ENCODE results near the gene TIMM23. TPM values are rescaled to one million over a fixed set of nuclear protein-coding genes. Genes with fewer than 3 reads are reported as not detected.
A peak's percentile ranks its signal among the peaks of the same experiment; 100 is the strongest.
"Not testable (repeated sequence)": the region's sequence is repeated elsewhere in the genome, so short reads cannot be mapped to it uniquely, and the experiment has no call there.

The TIMM23 gene, protein sequence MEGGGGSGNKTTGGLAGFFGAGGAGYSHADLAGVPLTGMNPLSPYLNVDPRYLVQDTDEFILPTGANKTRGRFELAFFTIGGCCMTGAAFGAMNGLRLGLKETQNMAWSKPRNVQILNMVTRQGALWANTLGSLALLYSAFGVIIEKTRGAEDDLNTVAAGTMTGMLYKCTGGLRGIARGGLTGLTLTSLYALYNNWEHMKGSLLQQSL
- total RNA-seq (10 to 100 TPM; 21.0 to 58.1 (median 25.7) TPM), polyA plus RNA-seq (10 to 100 TPM; 57.6 to 61.7 TPM), total RNA-seq (14.7 reads per million, percentile 44 among the genes with 10 or more reads in this experiment)

DNA sequence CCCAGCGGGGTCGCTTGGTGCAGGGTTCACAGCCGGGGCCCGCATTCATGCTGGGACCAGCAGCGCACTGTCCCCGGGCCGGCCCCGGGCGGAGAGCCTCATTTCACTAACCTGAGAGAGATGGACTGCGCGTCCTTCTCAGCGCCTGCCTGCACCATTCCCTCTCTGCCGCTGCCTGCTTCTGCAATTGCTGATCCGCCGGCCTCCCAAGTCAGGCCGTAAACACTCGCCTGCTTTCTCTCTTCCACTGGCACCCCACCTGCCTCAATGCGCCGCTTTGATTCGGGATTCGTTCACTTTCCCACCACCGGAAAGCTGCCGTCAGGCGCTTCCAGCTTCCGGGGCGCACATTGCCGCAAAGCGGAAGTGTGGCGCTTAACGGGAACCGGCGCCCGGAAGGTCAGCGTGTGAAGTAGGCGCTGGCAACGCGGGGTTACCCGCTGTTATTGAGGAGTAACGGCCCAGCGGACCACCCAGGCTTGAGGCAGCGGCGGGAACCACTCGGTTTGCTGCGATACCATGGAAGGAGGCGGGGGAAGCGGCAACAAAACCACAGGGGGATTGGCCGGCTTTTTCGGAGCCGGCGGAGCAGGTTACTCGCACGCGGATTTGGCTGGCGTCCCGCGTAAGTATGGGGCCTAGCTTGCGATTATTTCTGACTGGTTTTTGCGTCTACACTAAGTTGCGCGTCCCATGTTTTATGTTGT is at the start of gene TIMM23:
Gene TIMM23, plus strand, starts transcription at position 384 of the 707 bp plus-strand sequence. Its CDS starts 136 bp downstream, at position 520.
- H3K9me3 Mint-ChIP-seq; H3K27me3 ChIP-seq (ENCODE audit: control insufficient read depth in 2 of 2, insufficient read depth in 2 of 2, low read length in 2 of 2); CTCF ChIA-PET; H3K36me3 ChIP-seq (ENCODE audit: control insufficient read depth in 2 of 3, insufficient read depth in 3 of 3, low read length in 3 of 3); H3K36me3 Mint-ChIP-seq; H3K27me3 Mint-ChIP-seq; POLR2A ChIA-PET; H3K9me3 ChIP-seq (ENCODE audit: control insufficient read depth in 2 of 3, low read length in 3 of 3): not testable (repeated sequence)
- peak; percentile 95 for ATAC-seq
- Histone ChIP-seq H3K27ac (ENCODE audit: low read depth, low read length) (peak within 1 kb of the TSS; percentile 75), H3K4me1 (ENCODE audit: control insufficient read depth in 2 of 2, insufficient read depth in 2 of 2, low read length in 2 of 2) (peaks cover 0 to 13% of the 10 kb centered on the region in 2 donors), H3K4me3 (ENCODE audit: low read length) (peak within 1 kb of the TSS; percentile 86)
- intact Hi-C loops (cut with micrococcal nuclease), result loop anchor here (1.0 to 10.0 kb wide), 4 partner anchors 58 to 377 kb away; partner anchors contain the start of genes NCOA4 (in 2 of the 2) and ZFAND4 (in 1 of the 2)
- DNase-seq, result peak; percentile 81 to 90 (median 88)
- Mint-ChIP-seq H3K27ac (peak within 1 kb of the TSS; percentile 90 to 98 (median 94)), H3K4me1 (peaks cover 30 to 67% (median 51%) of the 10 kb centered on the region in 7 donors), H3K4me3 (peak within 1 kb of the TSS; percentile 97 to 100 (median 99))

DNA sequence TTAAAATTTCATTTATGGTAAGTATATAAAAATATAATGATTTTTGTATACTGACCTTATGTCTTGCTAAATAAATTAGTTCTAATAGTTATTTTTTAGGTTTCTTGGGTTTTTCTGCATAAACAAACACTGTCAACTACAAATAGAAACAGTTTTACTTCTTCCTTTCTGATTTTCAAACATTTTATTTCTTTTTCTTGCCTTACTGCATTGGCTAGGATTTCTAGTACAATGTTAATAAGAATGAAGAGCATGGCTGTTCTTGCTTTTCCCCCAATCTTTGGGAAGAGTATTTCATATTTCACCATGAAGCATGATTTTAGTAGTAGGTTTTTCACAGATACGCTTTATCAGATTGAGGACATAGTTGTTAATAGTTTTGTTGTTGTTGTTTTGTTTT is 45.5 kb upstream of the TIMM23 start:
- H3K27me3 ChIP-seq (ENCODE audit: control insufficient read depth in 2 of 2, insufficient read depth in 2 of 2, low read length in 2 of 2); H3K4me3 ChIP-seq (ENCODE audit: low read length); H3K4me1 ChIP-seq (ENCODE audit: control insufficient read depth in 2 of 2, insufficient read depth in 2 of 2, low read length in 2 of 2); intact Hi-C loops (cut with micrococcal nuclease); H3K4me3 Mint-ChIP-seq; POLR2A ChIA-PET; ATAC-seq; CTCF ChIA-PET; H3K4me1 Mint-ChIP-seq; H3K36me3 ChIP-seq (ENCODE audit: control insufficient read depth in 2 of 3, insufficient read depth in 3 of 3, low read length in 3 of 3); H3K27ac Mint-ChIP-seq; H3K27ac ChIP-seq (ENCODE audit: low read depth, low read length); H3K27me3 Mint-ChIP-seq; DNase-seq; H3K9me3 ChIP-seq (ENCODE audit: control insufficient read depth in 2 of 3, low read length in 3 of 3): not testable (repeated sequence)
- peaks cover 0 to 13% (median 12%) of the 10 kb centered on the region in 5 donors for H3K36me3 Mint-ChIP-seq
- H3K9me3 Mint-ChIP-seq, result peaks cover 0 to 12% (median 2%) of the 10 kb centered on the region in 11 donors

DNA sequence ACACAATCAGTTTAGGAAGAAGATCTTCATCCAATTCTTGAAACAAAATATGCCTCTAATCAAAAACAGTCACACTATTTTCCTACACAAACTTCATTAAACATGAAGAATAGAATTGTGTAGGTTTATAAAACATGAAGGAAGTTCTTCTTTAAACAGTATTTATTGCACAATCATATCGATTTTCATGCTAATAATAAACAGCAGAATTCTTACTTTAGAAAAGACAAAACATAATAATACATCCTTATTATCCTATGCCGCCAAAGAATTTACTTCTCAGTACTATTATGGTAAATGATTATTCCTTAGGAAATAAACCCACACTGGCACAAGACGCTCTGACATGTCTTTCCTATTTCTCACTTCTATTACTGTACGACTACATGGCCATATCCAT is 41.0 kb upstream of the TIMM23 start:
- not testable (repeated sequence) for H3K4me3 ChIP-seq (ENCODE audit: low read length)

DNA sequence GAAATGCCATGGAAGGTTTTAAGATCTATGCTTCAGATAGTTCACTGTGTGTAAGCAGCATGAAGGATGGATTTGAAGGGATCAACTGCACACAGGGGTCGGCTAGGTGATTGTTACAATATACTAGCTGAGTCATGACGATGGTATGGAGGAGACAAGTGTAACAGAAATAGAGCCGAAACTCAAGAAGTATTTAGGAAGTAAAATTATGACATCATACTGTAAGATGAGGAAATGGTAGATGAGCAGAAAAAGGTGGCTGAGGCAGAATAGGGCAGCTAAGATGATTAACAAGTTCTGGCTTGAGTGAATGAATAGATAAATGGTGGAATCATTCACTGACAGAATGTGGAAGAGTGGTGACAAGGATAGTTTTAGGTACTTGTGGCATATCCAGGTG is 37.5 kb upstream of the TIMM23 start:
- intact Hi-C loops (cut with micrococcal nuclease); POLR2A ChIA-PET; ATAC-seq; H3K27ac ChIP-seq (ENCODE audit: low read depth, low read length); H3K9me3 ChIP-seq (ENCODE audit: control insufficient read depth in 2 of 3, low read length in 3 of 3); H3K27ac Mint-ChIP-seq; H3K4me3 Mint-ChIP-seq; CTCF ChIA-PET; H3K4me1 ChIP-seq (ENCODE audit: control insufficient read depth in 2 of 2, insufficient read depth in 2 of 2, low read length in 2 of 2); DNase-seq; H3K4me3 ChIP-seq (ENCODE audit: low read length); H3K4me1 Mint-ChIP-seq; H3K36me3 ChIP-seq (ENCODE audit: control insufficient read depth in 2 of 3, insufficient read depth in 3 of 3, low read length in 3 of 3); H3K27me3 ChIP-seq (ENCODE audit: control insufficient read depth in 2 of 2, insufficient read depth in 2 of 2, low read length in 2 of 2); H3K27me3 Mint-ChIP-seq; H3K9me3 Mint-ChIP-seq: not testable (repeated sequence)
- H3K36me3 Mint-ChIP-seq, result peaks cover 3 to 24% (median 7%) of the 10 kb centered on the region in 5 donors

More for the DNA sequence above, 41.0 kb upstream of the TIMM23 start:
- DNase-seq; POLR2A ChIA-PET; CTCF ChIA-PET; H3K27me3 ChIP-seq (ENCODE audit: control insufficient read depth in 2 of 2, insufficient read depth in 2 of 2, low read length in 2 of 2); H3K36me3 ChIP-seq (ENCODE audit: control insufficient read depth in 2 of 3, insufficient read depth in 3 of 3, low read length in 3 of 3); H3K9me3 ChIP-seq (ENCODE audit: control insufficient read depth in 2 of 3, low read length in 3 of 3); ATAC-seq; H3K4me3 Mint-ChIP-seq; H3K27ac ChIP-seq (ENCODE audit: low read depth, low read length); H3K27me3 Mint-ChIP-seq; intact Hi-C loops (cut with micrococcal nuclease); H3K4me1 Mint-ChIP-seq; H3K4me1 ChIP-seq (ENCODE audit: control insufficient read depth in 2 of 2, insufficient read depth in 2 of 2, low read length in 2 of 2): not testable (repeated sequence)
- peak overlapping the region in 1 of 9 donors; percentile 13 for H3K27ac Mint-ChIP-seq
- H3K9me3 Mint-ChIP-seq, result peaks cover 0 to 12% (median 2%) of the 10 kb centered on the region in 11 donors
- H3K36me3 Mint-ChIP-seq, result peaks cover 5 to 28% (median 19%) of the 10 kb centered on the region in 5 donors

DNA sequence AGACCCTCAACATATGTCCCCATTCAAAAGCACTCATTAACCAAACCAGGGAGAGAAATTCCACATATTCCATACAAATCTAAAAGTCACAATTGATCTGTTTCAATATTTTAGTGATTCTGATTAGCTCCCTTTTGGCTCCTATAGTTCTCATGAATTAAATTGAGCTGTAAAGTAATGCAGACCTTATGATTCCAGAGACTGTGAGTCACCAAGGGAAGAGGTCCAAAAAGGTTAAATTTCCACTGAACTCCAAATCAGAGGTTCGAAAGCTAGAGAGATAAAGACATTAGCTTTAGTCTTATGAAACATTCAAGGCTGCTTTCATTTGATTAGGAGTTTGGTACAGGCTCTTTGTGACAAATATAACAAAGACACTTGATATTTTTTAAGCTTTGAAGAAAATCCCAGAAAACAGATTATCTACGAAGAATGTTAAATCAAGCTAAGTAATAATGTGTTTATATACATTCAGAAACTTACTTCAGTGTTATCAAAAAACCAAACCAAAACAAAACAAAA is 33.1 kb upstream of the TIMM23 start:
- ATAC-seq, POLR2A ChIA-PET: not testable (repeated sequence)

DNA sequence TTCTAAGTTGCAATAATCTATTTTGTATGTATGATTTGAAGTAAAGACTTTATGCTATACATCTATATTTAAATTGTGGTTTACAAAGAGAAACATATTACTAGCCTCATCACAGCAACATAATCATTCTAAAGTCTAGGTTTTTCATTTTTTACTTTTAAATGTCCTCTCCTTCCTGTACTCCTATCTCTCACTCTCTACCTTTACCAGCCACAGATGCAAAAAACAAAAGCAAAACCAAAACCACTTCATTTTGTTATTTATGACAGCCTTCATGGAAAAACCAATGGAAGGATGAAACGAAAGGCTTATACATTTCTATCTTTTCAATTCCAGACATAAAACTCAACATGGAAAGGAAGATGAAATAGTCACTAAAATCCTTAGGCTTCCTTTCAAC is 31.1 kb upstream of the TIMM23 start:
- H3K27me3 Mint-ChIP-seq; intact Hi-C loops (cut with micrococcal nuclease); H3K4me3 ChIP-seq (ENCODE audit: low read length); H3K27ac ChIP-seq (ENCODE audit: low read depth, low read length); H3K4me3 Mint-ChIP-seq; H3K4me1 Mint-ChIP-seq; H3K27me3 ChIP-seq (ENCODE audit: control insufficient read depth in 2 of 2, insufficient read depth in 2 of 2, low read length in 2 of 2); H3K4me1 ChIP-seq (ENCODE audit: control insufficient read depth in 2 of 2, insufficient read depth in 2 of 2, low read length in 2 of 2); H3K9me3 ChIP-seq (ENCODE audit: control insufficient read depth in 2 of 3, low read length in 3 of 3); H3K36me3 ChIP-seq (ENCODE audit: control insufficient read depth in 2 of 3, insufficient read depth in 3 of 3, low read length in 3 of 3); ATAC-seq; CTCF ChIA-PET; DNase-seq; POLR2A ChIA-PET; H3K9me3 Mint-ChIP-seq; H3K27ac Mint-ChIP-seq: not testable (repeated sequence)
- peaks cover 0 to 20% (median 8%) of the 10 kb centered on the region in 5 donors for H3K36me3 Mint-ChIP-seq

More for the DNA sequence above, 33.1 kb upstream of the TIMM23 start:
- H3K9me3 Mint-ChIP-seq; H3K27ac ChIP-seq (ENCODE audit: low read depth, low read length); H3K36me3 ChIP-seq (ENCODE audit: control insufficient read depth in 2 of 3, insufficient read depth in 3 of 3, low read length in 3 of 3); H3K27me3 ChIP-seq (ENCODE audit: control insufficient read depth in 2 of 2, insufficient read depth in 2 of 2, low read length in 2 of 2); H3K27ac Mint-ChIP-seq; DNase-seq; CTCF ChIA-PET; H3K4me3 Mint-ChIP-seq; H3K27me3 Mint-ChIP-seq; H3K4me1 Mint-ChIP-seq; intact Hi-C loops (cut with micrococcal nuclease); H3K4me3 ChIP-seq (ENCODE audit: low read length); H3K9me3 ChIP-seq (ENCODE audit: control insufficient read depth in 2 of 3, low read length in 3 of 3); H3K4me1 ChIP-seq (ENCODE audit: control insufficient read depth in 2 of 2, insufficient read depth in 2 of 2, low read length in 2 of 2): not testable (repeated sequence)
- peaks cover 0 to 19% (median 11%) of the 10 kb centered on the region in 5 donors for H3K36me3 Mint-ChIP-seq

All from naive thymus-derived CD4-positive, alpha-beta T cell (primary cell).